Endothelial cell of umbilical vein (primary cell): ENCODE data around the gene STAB1.

ENCODE experiments used
- EZH2 ChIP-seq: IDR thresholded peaks from 2 replicates; pipeline ENCODE4 v1.6.1; 2012; ENCODE audit warnings: borderline replicate concordance, low read depth, mild to moderate bottlenecking, moderate library complexity, low read length, inconsistent platforms; ENCODE audit not compliant: severe bottlenecking
- GATA2 ChIP-seq: IDR thresholded peaks from 2 replicates; pipeline ENCODE4 v1.7.0; 2011; ENCODE audit warnings: low read depth, mild to moderate bottlenecking, moderate library complexity, mixed read lengths, low read length; ENCODE audit not compliant: insufficient read length, insufficient read depth
- JUN ChIP-seq: IDR thresholded peaks from 2 replicates; pipeline ENCODE4 v1.6.1; 2011; ENCODE audit warnings: borderline replicate concordance, low read depth; ENCODE audit not compliant: insufficient read length, insufficient read depth
- MYC ChIP-seq: IDR thresholded peaks from one replicate; pipeline ENCODE4 v1.6.1; 2011; ENCODE audit warnings: mild to moderate bottlenecking, low read depth, low read length
- POLR2A ChIP-seq: IDR thresholded peaks from 2 replicates; pipeline ENCODE4 v1.6.1; 2012; ENCODE audit warnings: low read depth, mild to moderate bottlenecking, control low read depth, low read length
- POLR2AphosphoS5 ChIP-seq: IDR thresholded peaks from 2 replicates; pipeline ENCODE4 v1.6.1; 2012; ENCODE audit warnings: low read depth, mild to moderate bottlenecking, control low read depth, low read length, moderate library complexity; ENCODE audit not compliant: insufficient read depth
- TF ChIP-seq, protein P1 (sequence below), 2 donors: IDR thresholded peaks; 1 replicate in 1 of 2; 2 replicates in 1 of 2; pipeline ENCODE4 v1.5.1; 2011; ENCODE audit warnings: low read length in 2 of 2, mild to moderate bottlenecking in 2 of 2, moderate library complexity in 2 of 2, control low read depth in 1 of 2, inconsistent platforms in 1 of 2, low read depth in 1 of 2; ENCODE audit not compliant: insufficient read depth in 1 of 2; ENCODE audit errors: extremely low read depth in 1 of 2
- TF ChIP-seq, protein P2 (sequence below): IDR thresholded peaks from 2 replicates; pipeline ENCODE4 v1.6.1; 2011; ENCODE audit not compliant: insufficient read depth, insufficient read length

- TF ChIP-seq, protein P1, sequence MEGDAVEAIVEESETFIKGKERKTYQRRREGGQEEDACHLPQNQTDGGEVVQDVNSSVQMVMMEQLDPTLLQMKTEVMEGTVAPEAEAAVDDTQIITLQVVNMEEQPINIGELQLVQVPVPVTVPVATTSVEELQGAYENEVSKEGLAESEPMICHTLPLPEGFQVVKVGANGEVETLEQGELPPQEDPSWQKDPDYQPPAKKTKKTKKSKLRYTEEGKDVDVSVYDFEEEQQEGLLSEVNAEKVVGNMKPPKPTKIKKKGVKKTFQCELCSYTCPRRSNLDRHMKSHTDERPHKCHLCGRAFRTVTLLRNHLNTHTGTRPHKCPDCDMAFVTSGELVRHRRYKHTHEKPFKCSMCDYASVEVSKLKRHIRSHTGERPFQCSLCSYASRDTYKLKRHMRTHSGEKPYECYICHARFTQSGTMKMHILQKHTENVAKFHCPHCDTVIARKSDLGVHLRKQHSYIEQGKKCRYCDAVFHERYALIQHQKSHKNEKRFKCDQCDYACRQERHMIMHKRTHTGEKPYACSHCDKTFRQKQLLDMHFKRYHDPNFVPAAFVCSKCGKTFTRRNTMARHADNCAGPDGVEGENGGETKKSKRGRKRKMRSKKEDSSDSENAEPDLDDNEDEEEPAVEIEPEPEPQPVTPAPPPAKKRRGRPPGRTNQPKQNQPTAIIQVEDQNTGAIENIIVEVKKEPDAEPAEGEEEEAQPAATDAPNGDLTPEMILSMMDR (IDR thresholded peaks at IDR 0.05; ENCODE audit: extremely low read depth in 1 of 2, insufficient read depth in 1 of 2, low read depth in 1 of 2, low read length in 2 of 2): no peak
- TF ChIP-seq POLR2AphosphoS5: no peak
- TF ChIP-seq POLR2A: no peak
- no peak for TF ChIP-seq JUN
- TF ChIP-seq, protein P2, sequence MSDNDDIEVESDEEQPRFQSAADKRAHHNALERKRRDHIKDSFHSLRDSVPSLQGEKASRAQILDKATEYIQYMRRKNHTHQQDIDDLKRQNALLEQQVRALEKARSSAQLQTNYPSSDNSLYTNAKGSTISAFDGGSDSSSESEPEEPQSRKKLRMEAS: no peak
- TF ChIP-seq GATA2: no peak
- TF ChIP-seq EZH2: no peak
- TF ChIP-seq MYC: no peak
Measured at GRCh38 chr3:52504977-52505376, 9.8 kb downstream of the STAB1 start.
